ENCODE data around the gene COX7A2L.

DNA sequence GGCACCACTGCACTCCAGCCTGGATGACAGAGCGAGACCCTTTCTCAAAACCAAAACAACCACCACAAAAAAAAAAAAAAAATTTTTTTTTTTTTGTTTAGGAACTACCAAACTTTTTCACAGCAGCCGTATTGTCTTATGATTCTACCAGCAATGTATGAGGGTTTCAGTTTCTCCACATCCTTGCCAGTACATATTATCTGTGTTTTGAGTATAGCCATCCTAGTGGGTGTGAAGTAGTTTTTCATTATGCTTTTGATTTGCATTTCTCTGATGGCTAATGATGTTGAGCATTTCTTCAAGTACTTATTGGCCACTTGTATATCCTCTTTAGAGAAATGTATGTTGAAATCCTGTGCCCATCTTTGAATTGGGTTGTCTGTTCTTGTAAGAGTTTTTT is 51.7 kb downstream of the COX7A2L start:
- TF ChIP-seq EP300 (IDR thresholded peaks at IDR 0.05; ENCODE audit: borderline replicate concordance) (no peak), CEBPB (IDR thresholded peaks at IDR 0.05) (no peak), RAD21 (IDR thresholded peaks at IDR 0.05; ENCODE audit: low read depth) (no peak), REST (IDR thresholded peaks at IDR 0.05; ENCODE audit: low read depth) (no peak)

Data from Ishikawa (cell line).